Activated CD8-positive, alpha-beta T cell treated with anti-CD3 and anti-CD28 coated beads for 36 hours (primary cell): ENCODE data around the gene GFOD1. TPM values are rescaled to one million over a fixed set of nuclear protein-coding genes. Genes with fewer than 3 reads are reported as not detected.

Experiments
- ATAC-seq: fragments of 200-7000 bp; cut with Tn5 transposase; one replicate; pipeline ENCODE4 v1.10.0; 2021; ENCODE audit warnings: mild to moderate bottlenecking, moderate library complexity
- CTCF ChIA-PET: fragments of 350-600 bp; sonication (Branson Sonifier 250); formaldehyde crosslinking; loops from one replicate; lab custom pipeline; 2021; ENCODE audit warnings: antibody characterized with exemption; lab: Charles Lee
- POLR2A ChIA-PET: fragments of 350-600 bp; sonication (Branson Sonifier 250); formaldehyde crosslinking; loops from one replicate; lab custom pipeline; 2021; ENCODE audit warnings: antibody characterized with exemption; lab: Charles Lee
- DNase-seq: peaks from one replicate; pipeline ENCODE4 v3.0.0-alpha.2; 2020
- H3K27ac Mint-ChIP-seq: one replicate; pipeline ENCODE4 v1.8.0; 2021; ENCODE audit warnings: mild to moderate bottlenecking, mixed read lengths
- H3K27me3 Mint-ChIP-seq: one replicate; pipeline ENCODE4 v1.8.0; 2021; ENCODE audit warnings: mixed read lengths
- H3K36me3 Mint-ChIP-seq: one replicate; pipeline ENCODE4 v1.8.0; 2021; ENCODE audit warnings: low read depth, mixed read lengths
- H3K4me1 Mint-ChIP-seq: one replicate; pipeline ENCODE4 v1.8.0; 2021; ENCODE audit warnings: low read depth, mixed read lengths
- H3K4me3 Mint-ChIP-seq: one replicate; pipeline ENCODE4 v1.8.0; 2021; ENCODE audit warnings: mild to moderate bottlenecking, moderate library complexity, mixed read lengths
- H3K9me3 Mint-ChIP-seq: one replicate; pipeline ENCODE4 v1.8.0; 2021; ENCODE audit warnings: mixed read lengths
- CTCF ChIP-seq: fragments of 200-600 bp; IDR thresholded peaks from one replicate; pipeline ENCODE4 v1.8.0; 2022; ENCODE audit warnings: antibody characterized with exemption, mild to moderate bottlenecking
- intact Hi-C: fragments of 100-400 bp; cut with micrococcal nuclease; formaldehyde crosslinking; loops from one replicate; pipeline ENCODE4 v1.10.0; 2022
- total RNA-seq, 2 experiments: library from RNA; stranded (reverse); gene quantifications; one replicate each; pipeline ENCODE4 v1.2.3, GENCODE V29; 2021

Gene GFOD1
- total RNA-seq, 2 experiments from 2014 or later = 12.3 to 12.9 TPM

GRCh38 chr6:13526727-13527670, 39.6 kb upstream of the GFOD1 start:
- CTCF ChIA-PET = no interaction called here

GRCh38 chr6:13526357-13526726, 38.9 kb upstream of the GFOD1 start:
- H3K27me3 Mint-ChIP-seq = no peaks in the 10 kb centered on the region
- intact Hi-C loops = no loop called here
- DNase-seq = no peak
- H3K4me3 Mint-ChIP-seq = no peak overlapping the region
- H3K27ac Mint-ChIP-seq = no peak overlapping the region
- CTCF ChIA-PET = no interaction called here
- H3K4me1 Mint-ChIP-seq = peaks cover 14% of the 10 kb centered on the region
- TF ChIP-seq CTCF = no peak
- POLR2A ChIA-PET = interaction anchor here (1.0 kb wide), 1 partner anchor 45 kb away, joined by 3 read pairs; no protein-coding TSS in a partner anchor
- H3K36me3 Mint-ChIP-seq = no peaks in the 10 kb centered on the region
- no peak for ATAC-seq
- no peaks in the 10 kb centered on the region for H3K9me3 Mint-ChIP-seq

More at GRCh38 chr6:13526727-13527670, 39.6 kb upstream of the GFOD1 start:
- intact Hi-C loops = no loop called here
- TF ChIP-seq CTCF = no peak
- peaks cover 14% of the 10 kb centered on the region for H3K4me1 Mint-ChIP-seq
- ATAC-seq (peak; percentile 96), DNase-seq (peak; percentile 58)
- H3K36me3 Mint-ChIP-seq = no peaks in the 10 kb centered on the region
- peak overlapping the region; percentile 65 for H3K27ac Mint-ChIP-seq
- H3K4me3 Mint-ChIP-seq = no peak overlapping the region
- POLR2A ChIA-PET = no interaction called here
- H3K27me3 Mint-ChIP-seq = no peaks in the 10 kb centered on the region
- no peaks in the 10 kb centered on the region for H3K9me3 Mint-ChIP-seq

- no peak overlapping the region for H3K4me3 Mint-ChIP-seq
- intact Hi-C loops = no loop called here
- ChIA-PET CTCF (no interaction called here), POLR2A (no interaction called here)
- DNase-seq (no peak), ATAC-seq (no peak)
- H3K27ac Mint-ChIP-seq = no peak overlapping the region
- no peaks in the 10 kb centered on the region for H3K27me3 Mint-ChIP-seq
- H3K9me3 Mint-ChIP-seq = no peaks in the 10 kb centered on the region
- TF ChIP-seq CTCF = no peak
- H3K36me3 Mint-ChIP-seq = no peaks in the 10 kb centered on the region
- H3K4me1 Mint-ChIP-seq = peaks cover 14% of the 10 kb centered on the region
Measured at GRCh38 chr6:13524801-13525508, 37.6 kb upstream of the GFOD1 start.

GRCh38 chr6:13523826-13524622, 36.6 kb upstream of the GFOD1 start:
- no peak for DNase-seq
- no peak for TF ChIP-seq CTCF
- H3K36me3 Mint-ChIP-seq = no peaks in the 10 kb centered on the region
- no peak overlapping the region for H3K4me3 Mint-ChIP-seq
- peaks cover 14% of the 10 kb centered on the region for H3K4me1 Mint-ChIP-seq
- H3K27ac Mint-ChIP-seq = no peak overlapping the region
- ChIA-PET CTCF (no interaction called here), POLR2A (no interaction called here)
- no peaks in the 10 kb centered on the region for H3K27me3 Mint-ChIP-seq
- H3K9me3 Mint-ChIP-seq = no peaks in the 10 kb centered on the region
- intact Hi-C loops = no loop called here
- no peak for ATAC-seq
